Loucy (cell line): ENCODE data around the gene HIF1A.

Experiments
- CTCF ChIP-seq: fragments of 200-600 bp; sonication (generic); conservative IDR thresholded peaks from 2 replicates; pipeline ENCODE4 v1.5.1; 2014; ENCODE audit warnings: mild to moderate bottlenecking, antibody characterized with exemption, low read length
- EZH2phosphoT487 ChIP-seq: fragments of 200-600 bp; IDR thresholded peaks from 2 replicates; pipeline ENCODE4 v1.6.1; 2018; ENCODE audit warnings: antibody characterized with exemption, mild to moderate bottlenecking, moderate library complexity, borderline replicate concordance

GRCh38 chr14:61726778-61727658 lies 31.7 kb downstream of the HIF1A start:
- no peak for TF ChIP-seq CTCF
- TF ChIP-seq EZH2phosphoT487, result no peak
